Activated CD4-positive, CD25-positive, alpha-beta regulatory T cell (primary cell): ENCODE measurements around the gene SPINT3.

Experiments used
- DNase-seq, 4 experiments: peaks; one replicate each; lab custom pipeline; 2025; lab: John Stamatoyannopoulos, UW

SPINT3 gene, protein sequence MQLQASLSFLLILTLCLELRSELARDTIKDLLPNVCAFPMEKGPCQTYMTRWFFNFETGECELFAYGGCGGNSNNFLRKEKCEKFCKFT

GRCh38 chr20:45515147-45515913 lies at the start of gene SPINT3:
SPINT3 (minus strand) TSS chr20:45515622; CDS start chr20:45515608, 14 bp downstream.
- DNase-seq = no peak

GRCh38 chr20:45564760-45565276 lies 49.4 kb upstream of the SPINT3 start:
- no peak for DNase-seq

DNA sequence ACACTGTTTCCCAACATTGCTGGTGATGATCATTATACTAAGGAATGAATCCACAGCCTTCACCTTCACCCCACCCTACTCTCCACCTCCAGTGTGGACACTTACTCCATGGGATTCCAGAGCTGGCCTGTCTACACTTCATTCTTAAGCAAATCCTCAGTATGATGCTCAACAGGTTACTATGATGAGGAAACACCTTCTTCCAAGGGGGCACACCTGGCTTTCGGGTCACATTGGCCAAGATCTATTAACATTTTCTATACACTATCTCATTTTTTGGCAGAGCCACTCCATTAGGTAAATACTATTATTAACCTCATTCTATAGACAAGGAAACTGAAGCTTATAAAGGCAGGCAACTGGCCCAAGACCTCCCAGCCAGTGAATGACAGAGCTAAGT lies 39.8 kb upstream of the SPINT3 start:
- DNase-seq = no peak

GRCh38 chr20:45552456-45552855 lies 37.0 kb upstream of the SPINT3 start:
- no peak for DNase-seq

- DNase-seq = no peak
Measured at GRCh38 chr20:45550765-45551164, 35.3 kb upstream of the SPINT3 start.

GRCh38 chr20:45548410-45548809 lies 33.0 kb upstream of the SPINT3 start:
- DNase-seq = no peak

DNA sequence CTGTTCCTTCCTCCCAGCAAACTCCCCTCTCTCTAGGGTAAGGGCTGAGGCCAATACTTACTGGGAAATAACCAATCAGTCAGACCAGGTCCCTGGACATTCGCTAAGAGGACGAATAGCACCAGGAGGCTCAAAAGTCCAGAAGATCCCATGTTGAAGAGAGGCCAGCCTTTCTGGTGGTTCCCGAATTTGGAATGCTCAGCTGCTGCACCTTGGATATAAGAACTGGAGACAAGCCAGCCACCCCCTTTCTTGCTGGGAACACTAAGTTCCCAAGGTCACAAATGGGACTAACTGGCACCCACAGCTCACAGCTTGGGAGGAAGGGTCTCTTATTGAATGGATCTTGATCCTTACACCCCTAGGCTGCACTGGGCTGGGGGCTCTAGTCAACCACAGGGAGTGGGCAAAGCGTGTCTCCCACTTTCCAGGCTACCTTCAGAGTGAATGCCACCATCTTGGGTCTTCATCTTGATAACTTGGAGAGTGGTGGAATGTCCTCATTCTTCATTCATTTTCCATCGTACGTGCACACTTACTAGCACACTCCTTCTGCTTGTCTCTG lies 31.9 kb upstream of the SPINT3 start, which contains the start of gene EPPIN:
Gene EPPIN (minus strand): TSS at position 196 of the 565 bp plus-strand sequence. CDS start 44 bp downstream, at position 152.
- DNase-seq = no peak

DNA sequence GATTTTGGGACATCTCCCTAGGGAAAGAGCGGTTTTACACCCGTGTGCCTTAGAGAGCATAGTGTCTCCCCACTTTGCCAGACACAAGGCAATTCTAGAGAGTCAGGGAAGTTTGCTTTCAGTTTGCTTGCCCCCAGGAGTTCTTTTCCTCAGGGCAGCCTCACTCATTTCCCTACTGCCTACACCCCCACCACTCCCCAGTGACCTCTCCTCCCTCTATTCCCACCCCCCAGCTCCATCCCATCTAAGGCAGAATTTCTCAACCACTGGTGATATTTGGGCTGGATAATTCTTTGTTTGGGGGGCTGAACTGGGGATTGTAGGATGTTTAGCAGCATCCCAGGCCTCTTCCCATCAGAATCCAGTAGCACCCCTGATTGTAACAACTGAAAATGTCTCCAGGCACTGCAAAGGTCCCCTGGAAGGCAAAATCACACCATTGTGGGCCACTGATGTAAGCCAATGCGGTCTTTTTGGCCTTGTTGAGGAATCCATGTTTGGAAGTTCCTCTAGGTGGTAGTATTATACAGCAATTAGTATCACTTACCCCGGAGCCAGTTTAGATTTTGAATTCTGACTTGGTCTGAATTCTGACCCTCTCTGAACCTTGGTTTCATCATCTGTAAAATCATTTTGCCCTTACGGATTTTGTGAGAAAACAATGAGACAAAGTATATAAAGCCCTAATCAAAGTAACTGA lies 30.5 kb upstream of the SPINT3 start:
- no peak for DNase-seq

- DNase-seq = no peak
Measured at GRCh38 chr20:45545351-45545750, 29.9 kb upstream of the SPINT3 start.

DNA sequence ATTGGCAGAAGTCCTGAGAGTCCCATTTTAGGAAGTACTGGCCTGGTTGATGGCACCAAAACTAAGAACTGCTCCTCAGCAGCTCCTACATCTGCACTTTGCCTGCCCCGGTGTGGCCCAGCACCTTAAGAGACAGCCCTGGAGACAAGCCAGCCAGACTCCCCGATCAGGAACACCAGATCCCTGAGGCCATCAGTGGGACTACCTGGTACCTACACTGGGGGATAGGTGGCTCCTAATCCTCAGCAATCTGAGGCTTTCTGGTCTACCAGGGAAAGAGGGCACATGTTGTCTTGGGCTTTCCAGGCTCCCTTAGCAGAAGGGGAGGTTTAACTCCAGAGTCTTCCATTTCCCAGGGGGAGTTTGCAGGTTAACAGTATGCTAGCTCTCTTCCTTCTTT lies 24.0 kb upstream of the SPINT3 start, which contains the start of gene WFDC6:
Gene WFDC6 (minus strand): TSS at position 101 of the 400 bp plus-strand sequence. CDS start 75 bp downstream, at position 26.
- no peak for DNase-seq

DNA sequence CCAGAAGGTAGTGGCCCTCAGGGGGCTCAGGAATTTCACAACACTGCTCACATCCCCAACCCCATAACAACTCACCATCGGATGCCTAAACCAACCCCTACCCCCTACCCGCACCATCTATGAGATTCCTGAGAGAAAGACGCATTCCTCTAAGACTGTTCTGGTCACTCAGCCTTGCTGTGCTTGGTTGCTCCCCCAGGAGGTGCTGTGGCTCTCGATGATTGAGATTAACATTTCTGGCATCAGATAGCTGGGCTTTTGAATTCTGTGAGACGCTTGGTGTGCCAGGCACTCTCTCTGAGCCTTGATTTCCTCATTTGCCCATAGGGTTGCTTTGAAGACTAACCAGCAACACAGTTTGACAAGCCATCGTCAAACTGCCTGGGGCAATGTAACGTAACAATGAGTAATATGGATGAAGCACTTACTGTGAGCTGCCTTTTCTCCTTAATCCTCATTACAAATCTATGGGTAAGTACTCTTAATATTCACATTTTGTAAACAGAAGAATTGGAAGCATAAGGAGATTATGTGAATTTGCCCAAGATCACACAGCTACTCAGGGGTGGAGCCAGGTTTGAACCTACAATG lies 22.9 kb upstream of the SPINT3 start:
- no peak for DNase-seq

- no peak for DNase-seq
Measured at GRCh38 chr20:45527294-45527693, 11.9 kb upstream of the SPINT3 start.

DNA sequence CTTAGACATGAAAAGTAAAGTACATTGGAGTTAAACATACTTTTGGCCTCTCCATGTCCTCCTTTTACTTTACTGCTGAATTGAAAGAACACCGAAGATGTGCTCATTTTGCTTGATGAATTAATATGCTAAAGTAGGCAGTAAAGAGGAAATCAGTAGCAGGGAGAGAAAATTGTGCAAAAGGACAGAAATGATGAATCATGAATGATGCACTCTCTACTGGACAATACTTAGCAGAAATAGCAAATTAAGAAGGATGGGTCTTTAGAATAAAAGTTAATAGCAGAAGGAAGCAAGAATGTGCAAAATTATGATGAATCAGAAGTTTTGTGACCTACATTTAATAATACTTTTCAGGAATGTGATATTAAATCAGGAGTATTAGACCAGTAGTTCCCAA lies 8.4 kb upstream of the SPINT3 start:
- no peak for DNase-seq

DNA sequence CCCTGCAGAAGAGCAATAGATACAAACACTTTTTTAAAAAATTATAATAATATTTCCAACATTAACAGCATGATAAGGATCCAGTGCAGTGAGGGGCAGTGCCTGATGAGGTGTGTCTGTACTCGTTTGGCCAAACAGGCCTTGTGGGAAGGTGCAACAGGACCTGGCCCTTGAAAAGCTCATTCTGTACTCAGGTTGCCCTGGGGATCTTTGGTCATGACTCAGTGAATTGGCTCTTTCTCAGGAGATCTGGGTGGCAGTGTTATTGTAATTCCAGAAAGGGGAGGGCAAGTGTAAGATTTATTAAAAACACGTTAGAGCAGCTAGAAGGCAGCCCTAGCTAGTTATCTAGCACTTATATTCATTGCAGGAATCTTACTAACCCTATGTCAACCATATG lies 2.9 kb upstream of the SPINT3 start:
- no peak for DNase-seq

DNA sequence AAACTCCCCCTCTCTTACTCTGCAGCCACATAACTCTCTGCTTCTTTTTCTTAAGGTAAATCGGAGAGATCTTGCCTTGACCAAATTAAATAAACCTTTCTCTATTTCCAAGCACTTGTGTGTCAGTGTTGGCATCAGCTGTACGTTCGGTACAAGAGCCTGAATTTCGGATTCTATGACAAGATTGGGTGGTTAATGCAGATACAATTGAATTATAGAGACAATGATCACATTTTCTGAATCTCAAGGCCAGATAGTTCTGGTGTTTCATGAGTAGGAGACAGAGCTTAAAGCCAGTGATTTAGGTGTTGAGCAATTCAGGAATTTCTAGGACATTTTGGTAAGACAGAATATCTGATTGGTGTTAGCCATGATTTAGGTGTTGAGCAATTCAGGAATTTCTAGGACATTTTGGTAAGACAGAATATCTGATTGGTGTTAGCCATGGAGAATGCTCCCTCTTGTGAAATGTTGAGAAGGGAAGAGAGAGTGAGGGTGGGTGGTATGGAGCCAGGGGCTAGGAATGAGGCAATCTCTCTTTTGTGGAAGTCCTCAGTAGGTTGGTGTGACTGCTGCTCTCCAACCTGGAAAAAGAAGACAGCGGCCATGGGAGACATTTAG lies 5.1 kb downstream of the SPINT3 start:
- no peak for DNase-seq

GRCh38 chr20:45509091-45509490 lies 6.3 kb downstream of the SPINT3 start:
- DNase-seq = no peak

DNA sequence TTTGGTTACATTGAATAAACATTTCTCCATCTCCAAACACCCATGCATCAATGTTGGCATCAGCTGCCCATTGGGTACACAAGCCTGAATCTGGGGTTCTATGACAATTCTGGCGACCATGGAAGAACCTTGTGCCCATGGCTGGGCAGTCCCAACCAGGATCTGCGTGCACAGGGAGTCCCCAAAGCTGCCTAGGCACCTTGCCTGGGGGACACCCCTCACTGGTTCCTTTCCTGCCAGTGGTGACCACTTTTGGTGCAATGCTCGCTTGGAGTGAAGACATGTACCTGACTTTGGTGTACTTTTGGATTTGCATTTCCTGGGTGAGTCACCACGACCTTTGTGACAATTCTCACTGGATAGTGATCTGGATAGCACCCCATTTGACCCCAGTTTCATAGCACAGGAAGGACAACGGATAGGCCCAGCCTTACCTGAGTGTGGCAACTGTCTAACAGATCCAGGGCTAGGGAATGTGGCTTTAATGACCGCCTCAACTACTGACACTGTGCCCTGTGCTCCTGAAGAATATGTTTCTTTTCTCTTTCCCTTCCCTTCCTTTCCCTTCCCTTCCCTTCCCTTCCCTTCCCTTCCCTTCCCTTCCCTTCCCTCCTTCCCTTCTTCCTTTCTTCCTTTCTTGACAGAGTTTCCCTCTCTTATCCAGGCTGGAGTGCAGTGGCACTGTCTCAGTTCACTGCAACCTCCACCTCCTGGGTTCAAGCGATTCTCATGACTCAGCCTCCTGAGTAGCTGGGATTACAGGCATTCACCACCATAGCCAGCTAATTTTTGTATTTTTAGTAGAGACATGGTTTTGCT lies 7.1 kb downstream of the SPINT3 start:
- DNase-seq = no peak

GRCh38 chr20:45507011-45507820 lies 8.2 kb downstream of the SPINT3 start:
- DNase-seq = no peak

DNA sequence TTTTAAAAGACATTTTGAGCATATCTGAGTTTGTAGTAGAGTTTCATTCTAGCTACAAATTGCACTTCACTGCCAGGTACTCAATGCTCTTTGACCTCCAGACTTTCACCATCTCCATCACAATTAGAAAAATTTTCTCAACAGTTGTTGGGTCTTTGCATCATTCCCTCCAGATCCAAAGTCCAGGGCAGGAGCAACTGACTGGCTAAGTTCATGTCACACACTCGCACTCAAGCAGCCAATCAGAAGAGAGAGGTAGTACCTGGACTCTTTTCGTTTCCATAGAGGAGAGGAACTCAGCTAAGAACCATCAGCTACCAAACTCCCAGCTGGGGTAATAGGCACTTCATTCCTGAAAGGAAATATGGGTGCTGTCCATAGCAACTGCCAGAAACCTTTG lies 9.0 kb downstream of the SPINT3 start:
- no peak for DNase-seq

DNA sequence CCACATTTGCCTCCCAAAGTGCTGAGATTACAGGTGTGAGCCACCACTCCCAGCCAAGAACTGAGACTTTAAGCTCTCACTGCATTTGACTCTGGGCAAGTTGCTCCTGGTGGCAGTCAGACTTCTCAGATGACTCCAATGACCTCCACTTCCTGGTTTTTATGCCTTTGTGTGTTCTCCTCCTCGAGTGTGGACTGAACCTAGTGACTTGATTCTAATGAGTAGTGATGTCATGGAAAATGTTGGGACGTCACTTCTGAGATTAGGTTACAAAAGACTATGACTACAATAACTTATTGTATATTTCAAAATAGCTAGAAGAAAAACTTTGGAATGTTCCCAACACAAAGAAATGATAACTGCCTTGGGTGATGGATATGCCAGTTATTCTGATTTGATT lies 12.0 kb downstream of the SPINT3 start:
- DNase-seq = no peak
